Activated CD4-positive, alpha-beta T cell treated with anti-CD3 and anti-CD28 coated beads, Interleukin-2, amount 10 ng/mL, durations not matched to agents 24 days and 14 days (primary cell): Measurements from ENCODE around the gene S100A11. TPM values are rescaled to one million over a fixed set of nuclear protein-coding genes. Genes with fewer than 3 reads are reported as not detected.

ENCODE experiments used
- DNase-seq: peaks from one replicate; pipeline ENCODE4 v3.0.0; 2022
- H3K27ac Mint-ChIP-seq: one replicate; pipeline ENCODE4 v1.8.0; 2022; ENCODE audit warnings: mild to moderate bottlenecking, mixed read lengths
- H3K27me3 Mint-ChIP-seq: one replicate; pipeline ENCODE4 v1.8.0; 2022; ENCODE audit warnings: mixed read lengths
- H3K36me3 Mint-ChIP-seq: one replicate; pipeline ENCODE4 v1.8.0; 2022; ENCODE audit warnings: low read depth, mild to moderate bottlenecking, mixed read lengths
- H3K4me1 Mint-ChIP-seq: one replicate; pipeline ENCODE4 v1.8.0; 2021; ENCODE audit warnings: mixed read lengths
- H3K4me3 Mint-ChIP-seq: one replicate; pipeline ENCODE4 v1.8.0; 2022; ENCODE audit warnings: mild to moderate bottlenecking, moderate library complexity, mixed read lengths
- H3K9me3 Mint-ChIP-seq: one replicate; pipeline ENCODE4 v1.8.0; 2021; ENCODE audit warnings: mixed read lengths
- intact Hi-C: fragments of 100-400 bp; cut with micrococcal nuclease; formaldehyde crosslinking; loops from one replicate; pipeline ENCODE4 v1.15.1; 2023
- total RNA-seq: library from RNA; stranded (reverse); gene quantifications from 2 replicates; pipeline ENCODE4 v1.2.3, GENCODE V29; 2022

The S100A11 gene
- total RNA-seq, 1 donor from 2014 or later, result 218 TPM

- no peak for DNase-seq
- intact Hi-C loops, result no loop called here
- H3K9me3 Mint-ChIP-seq, result peaks cover 6% of the 10 kb centered on the region
- H3K4me3 Mint-ChIP-seq, result peak overlapping the region; percentile 98
- peak overlapping the region; percentile 98 for H3K27ac Mint-ChIP-seq
- H3K36me3 Mint-ChIP-seq, result peaks cover 55% of the 10 kb centered on the region
- no peaks in the 10 kb centered on the region for H3K27me3 Mint-ChIP-seq
- peaks cover 49% of the 10 kb centered on the region for H3K4me1 Mint-ChIP-seq
Measured at GRCh38 chr1:152034324-152034653, 2.5 kb downstream of the S100A11 start.

GRCh38 chr1:152029929-152030211 is 6.9 kb downstream of the S100A11 start:
- intact Hi-C loops, result no loop called here
- Mint-ChIP-seq H3K36me3 (peaks cover 53% of the 10 kb centered on the region), H3K27ac (no peak overlapping the region), H3K9me3 (peaks cover 18% of the 10 kb centered on the region), H3K4me3 (no peak overlapping the region), H3K27me3 (peaks cover 1% of the 10 kb centered on the region), H3K4me1 (peaks cover 39% of the 10 kb centered on the region)
- no peak for DNase-seq

DNA sequence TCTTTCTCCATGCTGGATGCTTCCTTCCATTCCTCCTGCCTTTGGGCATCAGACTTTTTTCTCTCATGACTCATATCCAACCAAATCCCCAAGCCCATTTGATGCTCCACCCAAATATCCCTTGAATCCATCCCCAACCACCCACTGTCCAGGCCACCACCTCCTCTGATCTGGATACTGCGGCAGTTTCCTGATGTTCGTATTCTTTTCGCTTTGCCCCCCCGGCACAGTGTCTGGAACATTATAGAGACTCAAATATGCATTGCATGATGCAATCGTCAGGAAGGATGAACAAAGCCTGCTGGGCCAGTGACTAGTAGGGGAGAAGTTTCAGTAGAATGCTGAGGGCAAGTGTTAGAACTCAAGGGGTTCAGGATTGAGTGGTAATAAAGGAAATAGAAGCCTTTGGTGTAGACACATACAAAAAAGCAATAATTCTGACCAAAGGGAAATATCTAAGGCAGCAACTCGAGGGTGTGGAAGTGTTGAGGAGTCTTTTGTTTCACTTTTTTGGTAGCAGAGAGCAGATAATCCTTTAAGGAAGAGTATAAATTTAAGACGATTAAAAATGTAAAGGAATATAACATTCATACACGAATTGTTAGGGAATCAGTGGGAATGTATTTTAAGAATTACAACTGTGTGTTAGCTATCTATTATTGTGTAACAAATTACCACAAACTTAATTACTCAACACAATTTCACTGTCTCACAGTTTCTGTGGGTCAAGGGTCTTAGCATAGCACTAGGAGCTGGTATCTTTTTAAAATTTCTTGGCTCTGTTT is 7.5 kb downstream of the S100A11 start:
- no peak overlapping the region for H3K4me3 Mint-ChIP-seq
- peaks cover 1% of the 10 kb centered on the region for H3K27me3 Mint-ChIP-seq
- peak; percentile 56 for DNase-seq
- intact Hi-C loops, result no loop called here
- peaks cover 35% of the 10 kb centered on the region for H3K4me1 Mint-ChIP-seq
- peaks cover 18% of the 10 kb centered on the region for H3K9me3 Mint-ChIP-seq
- H3K36me3 Mint-ChIP-seq, result peaks cover 51% of the 10 kb centered on the region
- H3K27ac Mint-ChIP-seq, result peak overlapping the region; percentile 64

GRCh38 chr1:152026895-152027294 is 9.9 kb downstream of the S100A11 start:
- Mint-ChIP-seq H3K36me3 (peaks cover 28% of the 10 kb centered on the region), H3K4me3 (no peak overlapping the region), H3K27ac (no peak overlapping the region), H3K4me1 (peaks cover 16% of the 10 kb centered on the region), H3K9me3 (peaks cover 18% of the 10 kb centered on the region), H3K27me3 (peaks cover 3% of the 10 kb centered on the region)
- intact Hi-C loops, result no loop called here
- no peak for DNase-seq

- Mint-ChIP-seq H3K27me3 (peaks cover 3% of the 10 kb centered on the region), H3K27ac (no peak overlapping the region), H3K36me3 (peaks cover 7% of the 10 kb centered on the region), H3K4me1 (peaks cover 6% of the 10 kb centered on the region), H3K9me3 (peaks cover 12% of the 10 kb centered on the region), H3K4me3 (no peak overlapping the region)
- no peak for DNase-seq
- intact Hi-C loops, result no loop called here
Measured at GRCh38 chr1:152024223-152024622, 12.6 kb downstream of the S100A11 start.

- intact Hi-C loops, result no loop called here
- no peak for DNase-seq
- peaks cover 4% of the 10 kb centered on the region for H3K9me3 Mint-ChIP-seq
- no peak overlapping the region for H3K4me3 Mint-ChIP-seq
- no peaks in the 10 kb centered on the region for H3K36me3 Mint-ChIP-seq
- peaks cover 8% of the 10 kb centered on the region for H3K27me3 Mint-ChIP-seq
- H3K27ac Mint-ChIP-seq, result no peak overlapping the region
- no peaks in the 10 kb centered on the region for H3K4me1 Mint-ChIP-seq
Measured at GRCh38 chr1:152023221-152023620, 13.6 kb downstream of the S100A11 start.

DNA sequence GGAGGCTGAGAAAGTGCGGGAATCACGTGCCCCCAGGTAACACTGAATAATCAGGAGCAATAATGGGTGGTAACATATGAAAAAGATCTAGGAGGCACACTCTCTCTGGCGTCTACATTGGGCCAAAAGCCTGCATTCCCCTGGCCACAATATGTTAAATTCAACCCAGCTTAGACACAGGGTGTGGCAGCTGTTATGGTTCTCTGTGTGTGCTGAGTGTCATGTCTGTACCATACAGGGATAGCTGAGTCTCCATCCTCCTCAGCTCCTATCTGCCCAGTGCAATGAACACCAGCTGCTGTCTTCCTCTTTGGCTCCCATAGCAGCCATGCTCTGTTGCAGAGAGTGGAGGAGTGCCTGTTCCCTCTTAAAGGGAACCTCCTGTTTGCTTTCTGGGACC is 14.3 kb downstream of the S100A11 start:
- Mint-ChIP-seq H3K4me1 (no peaks in the 10 kb centered on the region), H3K9me3 (peaks cover 3% of the 10 kb centered on the region), H3K36me3 (no peaks in the 10 kb centered on the region), H3K4me3 (no peak overlapping the region), H3K27ac (no peak overlapping the region), H3K27me3 (peaks cover 12% of the 10 kb centered on the region)
- no peak for DNase-seq
- intact Hi-C loops, result no loop called here

DNA sequence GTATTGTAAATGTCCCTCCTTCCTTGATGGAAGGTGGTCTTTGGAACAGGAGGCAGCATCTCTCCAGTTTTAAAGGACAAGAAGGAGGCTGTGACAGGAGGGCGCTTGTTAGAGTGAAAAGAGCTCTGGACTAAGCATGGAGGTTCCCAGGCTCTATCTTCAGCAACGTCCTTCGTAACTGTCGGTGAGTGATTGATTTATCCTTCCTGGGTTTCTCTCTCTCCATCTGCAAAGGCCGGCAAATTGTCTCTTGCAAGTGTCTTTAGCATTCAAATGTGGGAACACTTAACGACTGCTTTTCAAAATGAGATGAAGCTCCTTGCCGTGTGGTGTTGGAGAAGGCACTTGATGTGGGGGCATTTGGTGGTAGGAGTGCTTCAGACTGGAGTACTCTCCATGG is 15.2 kb downstream of the S100A11 start:
- intact Hi-C loops, result no loop called here
- Mint-ChIP-seq H3K27me3 (peaks cover 17% of the 10 kb centered on the region), H3K9me3 (no peaks in the 10 kb centered on the region), H3K4me1 (no peaks in the 10 kb centered on the region), H3K36me3 (no peaks in the 10 kb centered on the region), H3K4me3 (no peak overlapping the region), H3K27ac (no peak overlapping the region)
- DNase-seq, result no peak

DNA sequence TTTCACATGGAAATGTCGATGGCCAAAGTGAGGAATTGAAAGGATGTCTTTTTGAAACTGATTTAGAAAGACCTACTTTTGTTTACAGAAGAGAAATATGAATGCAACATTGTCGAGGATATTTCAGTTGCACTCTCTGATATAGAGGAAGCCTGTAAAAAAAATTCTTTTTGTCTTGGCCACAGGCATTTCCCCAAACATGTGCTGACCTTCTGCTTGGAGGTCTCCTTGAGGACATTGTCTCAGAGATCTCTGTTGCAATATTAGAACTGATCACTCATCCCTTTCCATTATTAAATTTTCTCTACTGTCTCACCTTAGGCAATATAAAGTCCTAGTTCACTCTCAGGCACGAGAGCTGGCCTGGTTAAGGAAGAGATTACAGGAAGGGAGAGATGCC is 16.0 kb downstream of the S100A11 start:
- Mint-ChIP-seq H3K27ac (no peak overlapping the region), H3K27me3 (peaks cover 17% of the 10 kb centered on the region), H3K9me3 (no peaks in the 10 kb centered on the region), H3K36me3 (no peaks in the 10 kb centered on the region), H3K4me3 (no peak overlapping the region), H3K4me1 (no peaks in the 10 kb centered on the region)
- no peak for DNase-seq
- intact Hi-C loops, result no loop called here

DNA sequence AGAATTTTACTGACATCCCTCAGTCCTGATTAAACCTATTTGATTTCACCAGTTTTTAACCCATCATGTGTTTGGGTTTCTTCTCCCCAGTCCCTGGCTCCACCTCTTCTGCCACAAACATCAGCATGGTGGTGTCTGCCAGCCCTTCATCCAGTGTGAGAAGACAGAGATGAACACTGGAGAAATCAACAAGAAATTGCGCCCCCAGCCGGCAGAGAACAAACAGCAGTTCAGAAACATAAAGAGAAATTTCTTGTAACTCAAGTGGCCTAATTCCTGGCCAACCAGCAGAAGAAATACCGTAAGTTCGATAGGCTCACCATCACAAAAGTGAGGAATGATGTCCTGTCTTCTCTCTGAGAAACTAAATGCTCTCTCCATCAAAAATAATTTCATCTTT is 18.3 kb downstream of the S100A11 start:
- Mint-ChIP-seq H3K36me3 (no peaks in the 10 kb centered on the region), H3K4me3 (no peak overlapping the region), H3K27me3 (peaks cover 31% of the 10 kb centered on the region), H3K27ac (no peak overlapping the region), H3K4me1 (peaks cover 2% of the 10 kb centered on the region), H3K9me3 (no peaks in the 10 kb centered on the region)
- peak; percentile 71 for DNase-seq
- intact Hi-C loops, result no loop called here

DNA sequence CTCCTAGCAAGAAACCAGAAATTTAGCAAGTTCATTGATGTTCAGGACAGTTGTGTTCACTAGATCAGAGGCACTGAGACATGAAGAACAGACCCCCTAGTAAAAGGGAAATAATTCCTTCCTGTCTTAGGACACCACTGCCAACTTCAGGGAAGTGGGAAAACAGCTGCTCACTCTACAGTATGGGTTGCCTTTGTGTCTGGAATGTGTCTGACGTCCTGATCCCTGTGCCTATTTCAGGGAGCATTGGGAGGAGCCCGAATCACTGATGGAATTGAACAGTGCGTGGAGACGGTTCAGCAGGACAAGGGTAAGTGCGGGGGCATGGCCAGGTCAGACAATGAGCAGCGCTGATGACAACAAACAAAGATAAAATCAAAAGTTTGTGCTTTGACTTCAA is 21.0 kb downstream of the S100A11 start:
- Mint-ChIP-seq H3K27ac (no peak overlapping the region), H3K27me3 (peaks cover 38% of the 10 kb centered on the region), H3K4me3 (no peak overlapping the region), H3K36me3 (no peaks in the 10 kb centered on the region), H3K4me1 (peaks cover 2% of the 10 kb centered on the region), H3K9me3 (no peaks in the 10 kb centered on the region)
- no peak for DNase-seq
- intact Hi-C loops, result no loop called here

DNA sequence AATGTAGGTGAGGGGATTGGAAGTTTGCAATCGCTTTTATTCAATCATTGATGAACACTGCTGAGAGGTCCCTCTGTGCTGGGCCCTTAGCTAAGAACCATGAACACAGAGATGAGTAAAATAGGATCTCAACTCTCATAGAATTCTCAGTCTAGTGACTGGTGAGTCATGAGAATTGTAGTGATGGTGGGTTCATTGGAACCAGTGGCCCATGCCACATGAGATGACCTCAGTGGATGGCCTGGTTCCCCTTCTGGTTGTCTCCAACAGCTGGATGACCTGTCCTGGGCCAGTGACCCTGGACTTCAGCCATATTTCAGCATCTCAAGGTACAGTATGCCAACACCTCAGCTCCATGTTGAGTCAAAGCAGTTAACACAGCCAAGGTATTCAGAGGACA is 21.9 kb downstream of the S100A11 start:
- H3K36me3 Mint-ChIP-seq, result no peaks in the 10 kb centered on the region
- DNase-seq, result no peak
- intact Hi-C loops, result no loop called here
- H3K4me3 Mint-ChIP-seq, result no peak overlapping the region
- peaks cover 40% of the 10 kb centered on the region for H3K27me3 Mint-ChIP-seq
- H3K4me1 Mint-ChIP-seq, result peaks cover 2% of the 10 kb centered on the region
- H3K9me3 Mint-ChIP-seq, result no peaks in the 10 kb centered on the region
- no peak overlapping the region for H3K27ac Mint-ChIP-seq

GRCh38 chr1:152013664-152014237 is 23.1 kb downstream of the S100A11 start:
- H3K36me3 Mint-ChIP-seq, result no peaks in the 10 kb centered on the region
- no peaks in the 10 kb centered on the region for H3K9me3 Mint-ChIP-seq
- intact Hi-C loops, result loop anchor here (1.0 kb wide), 1 partner anchor 45 kb away; no protein-coding TSS in a partner anchor
- H3K4me1 Mint-ChIP-seq, result peaks cover 2% of the 10 kb centered on the region
- H3K27me3 Mint-ChIP-seq, result peaks cover 49% of the 10 kb centered on the region
- peak; percentile 84 for DNase-seq
- no peak overlapping the region for H3K4me3 Mint-ChIP-seq
- no peak overlapping the region for H3K27ac Mint-ChIP-seq

DNA sequence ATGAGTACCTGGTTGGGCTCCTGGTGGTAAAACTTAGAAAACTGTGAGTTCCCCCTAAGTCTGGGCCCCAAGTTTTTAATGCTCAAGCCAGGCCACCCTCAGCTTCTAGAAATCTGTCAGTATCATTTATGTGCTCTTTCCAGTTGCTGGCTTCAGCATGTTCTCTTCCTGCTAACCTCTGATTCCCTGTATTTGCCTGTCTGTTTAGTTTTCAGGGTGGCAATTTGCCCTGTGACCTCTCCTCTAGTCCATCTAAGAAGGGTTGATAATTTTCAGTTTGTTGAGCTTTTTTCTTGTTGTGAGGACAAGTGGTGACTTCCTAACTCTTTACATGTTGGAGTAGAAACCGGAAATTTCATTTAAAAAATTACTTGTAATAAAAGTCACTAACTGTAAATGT is 27.1 kb downstream of the S100A11 start:
- Mint-ChIP-seq H3K9me3 (no peaks in the 10 kb centered on the region), H3K36me3 (no peaks in the 10 kb centered on the region), H3K4me1 (peaks cover 6% of the 10 kb centered on the region), H3K27ac (no peak overlapping the region), H3K27me3 (peaks cover 45% of the 10 kb centered on the region), H3K4me3 (no peak overlapping the region)
- no peak for DNase-seq
- intact Hi-C loops, result no loop called here

- Mint-ChIP-seq H3K4me1 (peaks cover 7% of the 10 kb centered on the region), H3K27me3 (peaks cover 46% of the 10 kb centered on the region), H3K4me3 (no peak overlapping the region), H3K9me3 (no peaks in the 10 kb centered on the region), H3K27ac (no peak overlapping the region), H3K36me3 (no peaks in the 10 kb centered on the region)
- DNase-seq, result no peak
- intact Hi-C loops, result no loop called here
Measured at GRCh38 chr1:152007047-152007446, 29.8 kb downstream of the S100A11 start.
